Measurements from ENCODE around the gene UGT1A4.
"Not testable (repeated sequence)": the region's sequence is repeated elsewhere in the genome, so short reads cannot be mapped to it uniquely, and the experiment has no call there.

The UGT1A4 gene

GRCh38 chr2:233705911-233706506, 12.5 kb upstream of the UGT1A4 start:
- Mint-ChIP-seq H3K27me3 (peaks cover 64% of the 10 kb centered on the region), H3K27ac (ENCODE audit: low read depth) (no peak overlapping the region), H3K4me1 (no peaks in the 10 kb centered on the region), H3K36me3 (ENCODE audit: insufficient read depth) (no peaks in the 10 kb centered on the region), H3K9me3 (peaks cover 6% of the 10 kb centered on the region), H3K4me3 (no peak overlapping the region)
- no peak for ATAC-seq (replicated peaks; ENCODE audit: extremely low read depth, poor library complexity, severe bottlenecking)
- no peak for DNase-seq (ENCODE audit: low spot score in 2 of 2)

GRCh38 chr2:233706720-233707119, 11.8 kb upstream of the UGT1A4 start:
- H3K27me3 Mint-ChIP-seq = peaks cover 71% of the 10 kb centered on the region

GRCh38 chr2:233707940-233708644, 10.4 kb upstream of the UGT1A4 start:
- DNase-seq (ENCODE audit: low spot score in 2 of 2) (no peak), ATAC-seq (replicated peaks; ENCODE audit: extremely low read depth, poor library complexity, severe bottlenecking) (no peak)
- Mint-ChIP-seq H3K27ac (ENCODE audit: low read depth) (no peak overlapping the region), H3K36me3 (ENCODE audit: insufficient read depth) (no peaks in the 10 kb centered on the region), H3K9me3 (peaks cover 6% of the 10 kb centered on the region), H3K4me1 (no peaks in the 10 kb centered on the region), H3K4me3 (no peak overlapping the region), H3K27me3 (peaks cover 84% of the 10 kb centered on the region)

More at GRCh38 chr2:233706720-233707119, 11.8 kb upstream of the UGT1A4 start:
- no peak for DNase-seq (ENCODE audit: low spot score in 2 of 2)
- Mint-ChIP-seq H3K36me3 (ENCODE audit: insufficient read depth) (no peaks in the 10 kb centered on the region), H3K4me1 (no peaks in the 10 kb centered on the region), H3K4me3 (no peak overlapping the region), H3K27ac (ENCODE audit: low read depth) (no peak overlapping the region), H3K9me3 (peaks cover 6% of the 10 kb centered on the region)
- ATAC-seq (replicated peaks; ENCODE audit: extremely low read depth, poor library complexity, severe bottlenecking) = no peak

GRCh38 chr2:233708942-233709341, 9.6 kb upstream of the UGT1A4 start:
- DNase-seq (ENCODE audit: low spot score in 2 of 2) (no peak), ATAC-seq (replicated peaks; ENCODE audit: extremely low read depth, poor library complexity, severe bottlenecking) (no peak)
- Mint-ChIP-seq H3K27me3 (peaks cover 83% of the 10 kb centered on the region), H3K27ac (ENCODE audit: low read depth) (no peak overlapping the region), H3K4me3 (no peak overlapping the region), H3K4me1 (no peaks in the 10 kb centered on the region), H3K9me3 (peaks cover 4% of the 10 kb centered on the region), H3K36me3 (ENCODE audit: insufficient read depth) (no peaks in the 10 kb centered on the region)

- Mint-ChIP-seq H3K4me1 (no peaks in the 10 kb centered on the region), H3K9me3 (no peaks in the 10 kb centered on the region), H3K4me3 (no peak overlapping the region), H3K36me3 (ENCODE audit: insufficient read depth) (no peaks in the 10 kb centered on the region), H3K27me3 (peaks cover 78% of the 10 kb centered on the region), H3K27ac (ENCODE audit: low read depth) (no peak overlapping the region)
- DNase-seq (ENCODE audit: low spot score in 2 of 2) = peak; percentile 29 to 49
- no peak for ATAC-seq (replicated peaks; ENCODE audit: extremely low read depth, poor library complexity, severe bottlenecking)
Observed at GRCh38 chr2:233711312-233712008, 7.1 kb upstream of the UGT1A4 start.

- H3K27ac Mint-ChIP-seq (ENCODE audit: low read depth) = no peak within 1 kb of the TSS
- no peaks in the 10 kb centered on the region for H3K36me3 Mint-ChIP-seq (ENCODE audit: insufficient read depth)
- DNase-seq (ENCODE audit: low spot score in 2 of 2) (no peak), ATAC-seq (replicated peaks; ENCODE audit: extremely low read depth, poor library complexity, severe bottlenecking) (no peak)
- H3K4me3 Mint-ChIP-seq = no peak within 1 kb of the TSS
- H3K9me3 Mint-ChIP-seq = no peaks in the 10 kb centered on the region
- peaks cover 81% of the 10 kb centered on the region for H3K27me3 Mint-ChIP-seq
- no peaks in the 10 kb centered on the region for H3K4me1 Mint-ChIP-seq
Observed at GRCh38 chr2:233712611-233713261, 5.8 kb upstream of the UGT1A4 start, which contains the start of gene UGT1A5. TSS of gene UGT1A5 (plus strand) at chr2:233712907. CDS start at chr2:233712992, 85 bp downstream.

GRCh38 chr2:233713262-233713615, 5.3 kb upstream of the UGT1A4 start:
- H3K9me3 Mint-ChIP-seq = no peaks in the 10 kb centered on the region
- no peak for ATAC-seq (replicated peaks; ENCODE audit: extremely low read depth, poor library complexity, severe bottlenecking)
- H3K27ac Mint-ChIP-seq (ENCODE audit: low read depth) = no peak overlapping the region
- DNase-seq (ENCODE audit: low spot score in 2 of 2) = no peak
- H3K4me3 Mint-ChIP-seq = no peak overlapping the region
- no peaks in the 10 kb centered on the region for H3K36me3 Mint-ChIP-seq (ENCODE audit: insufficient read depth)
- peaks cover 81% of the 10 kb centered on the region for H3K27me3 Mint-ChIP-seq
- no peaks in the 10 kb centered on the region for H3K4me1 Mint-ChIP-seq

- Mint-ChIP-seq H3K36me3 (ENCODE audit: insufficient read depth) (no peaks in the 10 kb centered on the region), H3K27ac (ENCODE audit: low read depth) (no peak overlapping the region), H3K27me3 (peaks cover 82% of the 10 kb centered on the region), H3K4me1 (no peaks in the 10 kb centered on the region), H3K9me3 (no peaks in the 10 kb centered on the region), H3K4me3 (no peak overlapping the region)
- ATAC-seq (replicated peaks; ENCODE audit: extremely low read depth, poor library complexity, severe bottlenecking) = no peak
- DNase-seq (ENCODE audit: low spot score in 2 of 2) = no peak
Observed at GRCh38 chr2:233714121-233714520, 4.4 kb upstream of the UGT1A4 start.

GRCh38 chr2:233728723-233729301, 10.3 kb downstream of the UGT1A4 start, which contains the start of gene UGT1A3:
TSS of gene UGT1A3 (plus strand) at chr2:233729042. CDS start at chr2:233729127, 85 bp downstream.
- H3K4me1 Mint-ChIP-seq = no peaks in the 10 kb centered on the region
- no peaks in the 10 kb centered on the region for H3K36me3 Mint-ChIP-seq (ENCODE audit: insufficient read depth)
- H3K27me3 Mint-ChIP-seq = peaks cover 71% of the 10 kb centered on the region
- no peak within 1 kb of the TSS for H3K4me3 Mint-ChIP-seq
- H3K27ac Mint-ChIP-seq (ENCODE audit: low read depth) = no peak within 1 kb of the TSS
- no peaks in the 10 kb centered on the region for H3K9me3 Mint-ChIP-seq
- no peak for DNase-seq (ENCODE audit: low spot score in 2 of 2)
- no peak for ATAC-seq (replicated peaks; ENCODE audit: extremely low read depth, poor library complexity, severe bottlenecking)

GRCh38 chr2:233736868-233737653, 18.5 kb downstream of the UGT1A4 start:
- ATAC-seq (replicated peaks; ENCODE audit: extremely low read depth, poor library complexity, severe bottlenecking); H3K36me3 Mint-ChIP-seq (ENCODE audit: insufficient read depth); H3K4me3 Mint-ChIP-seq; H3K4me1 Mint-ChIP-seq; H3K27ac Mint-ChIP-seq (ENCODE audit: low read depth); H3K9me3 Mint-ChIP-seq; DNase-seq (ENCODE audit: low spot score in 2 of 2): not testable (repeated sequence)
- peaks cover 82% of the 10 kb centered on the region for H3K27me3 Mint-ChIP-seq

GRCh38 chr2:233740870-233741269, 22.3 kb downstream of the UGT1A4 start:
- Mint-ChIP-seq H3K27me3 (peaks cover 55% of the 10 kb centered on the region), H3K4me3 (no peak overlapping the region), H3K9me3 (no peaks in the 10 kb centered on the region), H3K36me3 (ENCODE audit: insufficient read depth) (no peaks in the 10 kb centered on the region), H3K4me1 (no peaks in the 10 kb centered on the region), H3K27ac (ENCODE audit: low read depth) (no peak overlapping the region)
- ATAC-seq (replicated peaks; ENCODE audit: extremely low read depth, poor library complexity, severe bottlenecking) (no peak), DNase-seq (ENCODE audit: low spot score in 2 of 2) (no peak)

All from central memory CD8-positive, alpha-beta T cell (primary cell).